K562 treated with DMSO at 1 percent for 4 hours (cell line): Measurements from ENCODE around the gene NFKB2. TPM values are rescaled to one million over a fixed set of nuclear protein-coding genes. Genes with fewer than 3 reads are reported as not detected.

ENCODE experiments used
- total RNA-seq: library from RNA; unstranded; fragments of 300-600 nt; gene quantifications from 2 replicates; pipeline ENCODE4 v1.2.3, GENCODE V29; 2022; ENCODE audit not compliant: insufficient read depth

NFKB2 gene
- total RNA-seq: 29.1 and 31.6 TPM in 2 replicates

GRCh38 chr10:102395400-102396316 lies at the start of gene NFKB2:
NFKB2 (plus strand) TSS chr10:102395705; CDS start chr10:102395960, 255 bp downstream.

GRCh38 chr10:102418622-102419268 lies 23.2 kb downstream of the NFKB2 start, which contains the start of gene PSD:
PSD (minus strand) TSS chr10:102418785; CDS start chr10:102417038, 1,747 bp downstream.

GRCh38 chr10:102420714-102421506 lies 25.4 kb downstream of the NFKB2 start, which contains the start of gene FBXL15:
FBXL15 (plus strand) TSS chr10:102420836; CDS start chr10:102421130, 294 bp downstream.

GRCh38 chr10:102432162-102432950 lies 36.9 kb downstream of the NFKB2 start, which contains the start of gene CUEDC2:
CUEDC2 (minus strand) TSS chr10:102432574; CDS start chr10:102425188, 7,386 bp downstream.

GRCh38 chr10:102451105-102451969 lies 55.8 kb downstream of the NFKB2 start, which contains the start of gene C10orf95:
C10orf95 (minus strand) TSS chr10:102451543; CDS start chr10:102451093, 450 bp downstream.

Other genes starting within 250 kb of the NFKB2 start
- 43.9 and 52.6 TPM in 2 replicates for gene NOLC1, start 243.3 kb upstream of the NFKB2 start, total RNA-seq
- gene ELOVL3, start 169.4 kb upstream of the NFKB2 start, total RNA-seq: not detected in 2 replicates
- not detected in 2 replicates for gene PITX3, start 154.2 kb upstream of the NFKB2 start, total RNA-seq
- gene GBF1, start 150.2 kb upstream of the NFKB2 start, total RNA-seq: 31.9 and 38.3 TPM in 2 replicates
- 0.97 TPM in 1 of 2 replicates, not detected in the other for gene PSD, start 23.1 kb downstream of the NFKB2 start, total RNA-seq
- gene FBXL15, start 25.1 kb downstream of the NFKB2 start, total RNA-seq: 21.7 and 23.8 TPM in 2 replicates
- gene CUEDC2, start 36.9 kb downstream of the NFKB2 start, total RNA-seq: 35.2 and 40.7 TPM in 2 replicates
- gene C10orf95, start 55.8 kb downstream of the NFKB2 start, total RNA-seq: 1.2 and 2.7 TPM in 2 replicates
- 38.2 and 39.1 TPM in 2 replicates for gene ACTR1A, start 107.0 kb downstream of the NFKB2 start, total RNA-seq
- 8.2 and 9.7 TPM in 2 replicates for gene SUFU, start 108.3 kb downstream of the NFKB2 start, total RNA-seq
- gene TRIM8, start 248.8 kb downstream of the NFKB2 start, total RNA-seq: 16.8 and 18.5 TPM in 2 replicates